ENCODE data around the gene TSN.
"Not testable (repeated sequence)": the region's sequence is repeated elsewhere in the genome, so short reads cannot be mapped to it uniquely, and the experiment has no call there.

TSN gene

DNA sequence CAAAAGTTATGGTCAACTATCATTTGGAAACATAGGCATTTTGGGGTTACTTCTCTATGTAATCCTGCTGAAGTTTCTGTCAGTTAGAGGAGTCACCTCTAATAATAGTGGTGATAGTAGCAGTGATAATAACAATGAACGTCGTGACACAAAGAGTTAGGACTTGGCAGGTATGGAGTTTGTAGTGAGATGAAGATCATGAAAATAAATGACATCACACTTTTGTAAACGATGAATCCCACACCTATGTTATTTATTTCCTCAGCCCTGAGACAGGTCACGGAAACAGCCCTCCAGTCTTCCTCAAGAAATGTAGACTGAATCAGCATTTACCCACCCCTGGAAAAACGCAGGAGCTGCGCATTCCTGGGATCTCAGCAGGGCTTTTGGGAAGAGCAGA, 38.8 kb downstream of the TSN start:
- FAIRE-seq: no peak

GRCh38 chr2:121796239-121796638, 40.8 kb downstream of the TSN start:
- DNase-seq (ENCODE audit: insufficient read length, low spot score) (no peak), FAIRE-seq (no peak)

More for the DNA sequence above, 38.8 kb downstream of the TSN start:
- no peak for DNase-seq (ENCODE audit: insufficient read length, low spot score)

- DNase-seq (ENCODE audit: insufficient read length, low spot score): no peak
- FAIRE-seq: no peak
These were observed 43.2 kb downstream of the TSN start for GRCh38 chr2:121798617-121799016.

DNA sequence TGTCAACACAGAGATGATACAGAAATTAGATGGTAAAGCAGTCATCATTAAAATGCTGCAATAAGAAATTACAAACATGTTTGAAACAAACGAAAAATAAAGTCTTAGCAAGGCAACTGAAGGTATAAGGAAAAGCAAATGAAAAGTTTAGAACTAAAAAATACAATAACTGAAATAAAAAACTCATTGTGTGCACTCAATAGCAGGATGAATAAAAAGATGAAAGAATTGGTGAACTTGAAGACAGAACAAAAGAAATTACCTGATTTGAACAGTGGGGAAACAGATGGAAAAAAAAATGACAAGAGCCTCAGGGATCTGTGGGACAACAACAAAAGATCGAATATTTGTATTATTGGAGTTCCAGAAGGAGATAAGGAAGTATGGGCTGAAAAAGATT, 46.5 kb downstream of the TSN start:
- no peak for FAIRE-seq
- DNase-seq (ENCODE audit: insufficient read length, low spot score): no peak

DNA sequence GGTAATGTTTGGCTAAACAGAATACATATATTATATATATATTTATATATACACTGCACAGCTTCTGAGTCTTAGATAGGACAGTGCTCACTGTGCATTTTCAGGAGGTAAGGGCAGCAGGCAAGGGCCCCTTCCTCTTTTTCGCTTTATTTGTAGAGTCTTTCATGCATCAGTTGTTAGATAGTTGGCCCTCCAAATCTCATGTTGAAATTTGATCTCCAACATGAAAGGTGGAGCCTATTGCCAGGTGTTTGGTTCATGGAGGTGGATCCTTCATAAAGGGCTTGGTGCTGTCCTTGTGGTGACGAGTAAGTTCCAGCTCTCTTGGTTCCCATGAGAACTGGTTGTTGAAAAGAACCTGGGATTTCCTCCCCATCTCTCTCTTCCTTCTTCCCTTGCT, 48.1 kb downstream of the TSN start:
- FAIRE-seq (no peak), DNase-seq (ENCODE audit: insufficient read length, low spot score) (no peak)

DNA sequence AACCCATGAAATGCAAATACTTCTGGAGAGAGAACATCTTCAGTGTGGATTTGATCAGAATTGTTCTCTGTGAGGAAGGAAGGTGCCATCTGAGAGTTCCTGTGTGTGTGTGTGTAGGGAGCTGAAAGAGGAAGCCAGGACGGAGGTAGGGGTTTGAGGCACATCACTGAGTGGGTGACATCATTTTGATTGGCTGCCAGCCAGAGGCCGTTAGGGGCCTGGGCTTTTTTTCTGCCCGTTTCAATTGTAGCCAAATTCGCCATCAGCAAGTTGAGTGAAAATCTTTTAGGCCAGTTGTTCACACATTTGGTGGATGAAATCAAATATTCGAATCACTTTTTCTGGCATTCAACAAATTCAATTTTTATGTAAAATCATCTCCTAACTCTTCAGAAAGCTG, 48.9 kb downstream of the TSN start:
- no peak for FAIRE-seq
- DNase-seq (ENCODE audit: insufficient read length, low spot score): no peak

GRCh38 chr2:121804997-121805765, 49.7 kb downstream of the TSN start:
- no peak for DNase-seq (ENCODE audit: insufficient read length, low spot score)
- no peak for FAIRE-seq

DNA sequence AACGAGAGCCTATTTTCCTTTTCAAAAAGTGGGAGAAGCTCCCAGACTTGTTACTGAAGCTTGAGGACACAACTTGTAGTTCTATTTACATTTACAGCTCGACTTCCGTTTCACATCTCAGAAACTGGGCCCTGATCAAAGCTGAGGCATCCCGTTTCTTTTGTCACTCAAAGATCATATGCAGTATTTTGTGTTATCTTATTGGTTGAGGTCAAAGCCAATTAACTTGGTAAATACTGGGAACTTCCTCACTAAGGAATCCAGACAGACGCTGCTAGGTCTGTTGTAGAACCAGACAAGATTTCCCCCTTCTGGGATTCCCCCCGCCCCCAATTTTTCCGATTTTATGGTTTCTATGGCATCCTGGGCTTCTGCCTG, 50.3 kb downstream of the TSN start:
- FAIRE-seq (no peak), DNase-seq (ENCODE audit: insufficient read length, low spot score) (no peak)

- FAIRE-seq; DNase-seq (ENCODE audit: insufficient read length, low spot score): not testable (repeated sequence)
These were observed 52.3 kb downstream of the TSN start for GRCh38 chr2:121807771-121808170.

DNA sequence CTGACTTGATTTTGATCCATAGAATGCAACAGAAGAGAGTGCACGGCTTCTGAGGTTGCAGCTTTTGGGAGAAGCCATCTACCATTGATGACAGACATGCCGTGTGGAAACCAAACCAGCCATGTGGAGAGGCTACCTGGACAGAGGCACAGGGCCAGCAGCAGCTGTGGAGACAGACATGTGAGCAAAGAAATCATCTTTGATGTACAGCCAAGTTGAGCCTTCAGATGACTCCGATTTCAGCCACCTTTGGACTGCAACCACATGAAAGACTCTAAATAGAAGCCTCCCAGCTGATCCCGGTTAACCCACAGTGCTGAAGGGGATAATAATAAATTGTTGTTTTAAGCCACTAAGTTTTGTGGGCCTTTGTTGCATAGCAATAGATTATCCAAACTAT, 54.2 kb downstream of the TSN start:
- no peak for FAIRE-seq

GRCh38 chr2:121810959-121811853, 55.8 kb downstream of the TSN start:
- peak; percentile 93 for FAIRE-seq

More for the DNA sequence above, 54.2 kb downstream of the TSN start:
- DNase-seq (ENCODE audit: insufficient read length, low spot score): no peak

DNA sequence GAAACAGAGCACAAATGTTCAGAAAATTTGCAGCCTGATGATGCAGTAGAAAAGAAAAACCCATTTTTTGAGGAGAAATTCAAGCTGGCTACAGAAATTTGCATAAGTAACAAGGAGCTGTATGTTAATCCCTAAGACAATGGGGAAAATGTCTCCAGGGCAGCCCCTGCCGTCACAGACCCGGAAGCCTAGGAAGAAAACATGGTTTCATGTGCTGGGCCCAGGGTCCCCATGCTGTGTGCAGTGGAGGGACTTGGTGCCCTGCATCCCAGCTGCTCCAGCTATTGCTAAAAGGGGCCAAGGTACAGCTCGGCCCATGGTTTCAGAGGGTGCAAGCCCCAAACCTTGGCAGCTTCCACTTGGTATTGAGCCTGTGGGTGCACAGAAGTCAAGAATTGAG, 57.6 kb downstream of the TSN start:
- not testable (repeated sequence) for FAIRE-seq; DNase-seq (ENCODE audit: insufficient read length, low spot score)

More at GRCh38 chr2:121810959-121811853, 55.8 kb downstream of the TSN start:
- peak; percentile 30 for DNase-seq (ENCODE audit: insufficient read length, low spot score)

- FAIRE-seq (no peak), DNase-seq (ENCODE audit: insufficient read length, low spot score) (no peak)
These were observed 59.8 kb downstream of the TSN start for GRCh38 chr2:121815216-121815615.

DNA sequence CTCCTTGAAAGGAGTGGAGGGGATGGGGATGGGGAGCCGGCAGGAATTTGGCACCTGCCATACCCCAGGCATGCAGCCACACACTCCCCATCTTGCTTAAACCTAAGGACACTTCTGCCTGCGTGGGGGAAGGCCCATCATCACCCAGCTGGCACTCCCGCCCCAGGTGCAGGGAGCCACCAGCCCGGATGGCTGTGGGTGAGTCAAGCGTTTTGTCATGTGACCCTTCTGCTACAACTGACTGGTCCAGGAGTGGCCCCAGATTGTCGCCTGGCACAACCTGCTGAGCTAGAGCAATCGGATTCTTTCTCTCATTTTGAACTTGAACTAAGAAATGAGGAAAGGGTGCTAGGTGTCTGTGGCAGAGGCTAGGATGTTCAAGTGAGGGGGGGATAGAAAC, 61.3 kb downstream of the TSN start:
- no peak for FAIRE-seq
- DNase-seq (ENCODE audit: insufficient read length, low spot score): no peak

DNA sequence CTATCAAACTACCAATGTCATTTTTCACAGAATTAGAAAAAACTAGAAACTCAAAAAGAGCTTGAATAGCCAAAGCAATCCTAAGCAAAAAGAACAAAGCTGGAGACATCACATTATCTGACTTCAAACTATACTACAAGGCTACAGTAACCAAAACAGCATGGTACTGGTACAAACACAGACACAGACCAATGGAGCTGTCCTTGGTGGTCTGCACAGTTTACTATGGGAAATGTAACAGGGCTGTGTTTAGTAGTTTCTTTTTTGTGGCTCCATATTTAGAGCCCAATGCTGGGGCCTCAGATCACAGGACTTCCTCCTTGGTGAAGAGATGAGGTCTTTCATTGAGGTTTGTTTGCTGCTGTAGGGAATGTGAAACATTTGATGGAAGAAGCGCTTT, 61.9 kb downstream of the TSN start:
- FAIRE-seq: not testable (repeated sequence)

More for the DNA sequence above, 61.9 kb downstream of the TSN start:
- DNase-seq (ENCODE audit: insufficient read length, low spot score): not testable (repeated sequence)
